GM23338 (cell line): Measurements from ENCODE around the gene AEBP2. TPM values are rescaled to one million over a fixed set of nuclear protein-coding genes. Genes with fewer than 3 reads are reported as not detected.

Experiments used
- ATAC-seq: fragments of 200-7000 bp; cut with Tn5 transposase; 3 replicates; pipeline ENCODE4 v1.9.1; 2020
- DNase-seq: peaks from one replicate; pipeline ENCODE4 v3.0.0-alpha.2; 2015; ENCODE audit warnings: low spot score
- H2AFZ ChIP-seq: fragments of 200-600 bp; sonication (generic); 2 replicates; pipeline ENCODE4 v1.8.0; 2016; ENCODE audit warnings: antibody characterized with exemption, mild to moderate bottlenecking, moderate library complexity
- H3F3A ChIP-seq: fragments of 200-600 bp; sonication (generic); replicated peaks from 2 replicates; pipeline ENCODE4 v1.8.0; 2017; ENCODE audit warnings: antibody characterized with exemption, mixed run types, low read depth
- H3K27ac ChIP-seq: fragments of 200-600 bp; sonication (generic); 2 replicates; pipeline ENCODE4 v1.6.1; 2016; ENCODE audit warnings: low read depth
- H3K27me3 ChIP-seq: fragments of 200-600 bp; sonication (generic); 2 replicates; pipeline ENCODE4 v1.8.0; 2016; ENCODE audit warnings: mild to moderate bottlenecking, mixed run types, moderate library complexity; ENCODE audit not compliant: insufficient read depth
- H3K36me3 ChIP-seq: fragments of 200-600 bp; sonication (generic); 2 replicates; pipeline ENCODE4 v1.8.0; 2016; ENCODE audit warnings: mild to moderate bottlenecking; ENCODE audit not compliant: insufficient read depth
- H3K4me1 ChIP-seq: fragments of 200-600 bp; sonication (generic); 2 replicates; pipeline ENCODE4 v1.8.0; 2016; ENCODE audit warnings: mild to moderate bottlenecking, moderate library complexity; ENCODE audit not compliant: insufficient read depth
- H3K4me2 ChIP-seq: fragments of 200-600 bp; sonication (generic); 2 replicates; pipeline ENCODE4 v1.7.1; 2017; ENCODE audit warnings: mixed run types
- H3K4me3 ChIP-seq: fragments of 200-600 bp; sonication (generic); 2 replicates; pipeline ENCODE4 v1.6.1; 2016; ENCODE audit warnings: mixed run types
- H3K79me2 ChIP-seq: fragments of 200-600 bp; sonication (generic); replicated peaks from 2 replicates; pipeline ENCODE4 v1.8.0; 2017; ENCODE audit warnings: mild to moderate bottlenecking; ENCODE audit not compliant: insufficient read depth
- H3K9me2 ChIP-seq: fragments of 200-600 bp; sonication (generic); 2 replicates; pipeline ENCODE4 v1.8.0; 2017; ENCODE audit not compliant: insufficient read depth
- H4K20me1 ChIP-seq: fragments of 200-600 bp; sonication (generic); replicated peaks from 2 replicates; pipeline ENCODE4 v1.8.0; 2017; ENCODE audit warnings: mild to moderate bottlenecking; ENCODE audit not compliant: insufficient read depth
- H3K27ac Mint-ChIP-seq: 2 replicates; pipeline ENCODE4 v1.8.0; 2020; ENCODE audit warnings: inconsistent platforms, mild to moderate bottlenecking, moderate library complexity, mixed read lengths
- H3K27me3 Mint-ChIP-seq: 3 replicates; pipeline ENCODE4 v1.8.0; 2022; ENCODE audit warnings: low read depth, mild to moderate bottlenecking, moderate library complexity, mixed read lengths, inconsistent platforms; ENCODE audit not compliant: insufficient read depth, poor library complexity
- H3K36me3 Mint-ChIP-seq: 3 replicates; pipeline ENCODE4 v1.8.0; 2021; ENCODE audit warnings: low read depth, mild to moderate bottlenecking, inconsistent platforms, moderate library complexity, mixed read lengths
- H3K4me1 Mint-ChIP-seq: 3 replicates; pipeline ENCODE4 v1.8.0; 2020; ENCODE audit warnings: mild to moderate bottlenecking, inconsistent platforms, mixed read lengths
- H3K4me3 Mint-ChIP-seq: 3 replicates; pipeline ENCODE4 v1.8.0; 2021; ENCODE audit warnings: moderate library complexity, mild to moderate bottlenecking, inconsistent platforms, mixed read lengths
- H3K9me3 Mint-ChIP-seq: 3 replicates; pipeline ENCODE4 v1.8.0; 2020; ENCODE audit warnings: moderate library complexity, mild to moderate bottlenecking, inconsistent platforms, mixed read lengths
- CREB1 ChIP-seq: fragments of 250-450 bp; sonication (Bioruptor Pico); IDR thresholded peaks from 2 replicates; pipeline ENCODE4 v1.5.0; 2020; ENCODE audit warnings: low read depth, mild to moderate bottlenecking, moderate library complexity
- CTCF ChIP-seq, 2 experiments: fragments of 200-600 bp in 1 of 2; sonication (generic) in 1 of 2; conservative IDR thresholded peaks; 2 replicates each; pipeline versions ENCODE4 v1.5.1 to v1.6.1; 2016 to 2017; ENCODE audit warnings: antibody characterized with exemption in 2 of 2, low read depth in 2 of 2, mild to moderate bottlenecking in 2 of 2, moderate library complexity in 1 of 2
- ETS1 ChIP-seq: IDR thresholded peaks from 2 replicates; pipeline ENCODE4 v1.6.1; 2016; ENCODE audit warnings: antibody characterized with exemption
- EZH2 ChIP-seq: fragments of 200-600 bp; sonication (generic); IDR thresholded peaks from one replicate; pipeline ENCODE4 v1.8.0; 2017; ENCODE audit warnings: antibody characterized with exemption, mild to moderate bottlenecking, low read depth; ENCODE audit not compliant: unreplicated experiment
- EZH2phosphoT487 ChIP-seq: fragments of 200-600 bp; sonication (generic); IDR thresholded peaks from one replicate; pipeline ENCODE4 v1.8.1; 2018; ENCODE audit warnings: antibody characterized with exemption; ENCODE audit not compliant: unreplicated experiment
- JUNB ChIP-seq: IDR thresholded peaks from one replicate; pipeline ENCODE4 v1.6.1; 2016; ENCODE audit warnings: antibody characterized with exemption; ENCODE audit not compliant: unreplicated experiment
- NANOG ChIP-seq: IDR thresholded peaks from 2 replicates; pipeline ENCODE4 v1.6.1; 2016; ENCODE audit warnings: antibody characterized with exemption, borderline replicate concordance
- POLR2AphosphoS5 ChIP-seq: IDR thresholded peaks from 2 replicates; pipeline ENCODE4 v1.6.1; 2016; ENCODE audit warnings: antibody characterized with exemption, low read depth
- REST ChIP-seq: IDR thresholded peaks from one replicate; pipeline ENCODE4 v1.6.1; 2018; ENCODE audit warnings: antibody characterized with exemption; ENCODE audit not compliant: unreplicated experiment
- STAT1 ChIP-seq: IDR thresholded peaks from one replicate; pipeline ENCODE4 v1.6.1; 2016; ENCODE audit warnings: antibody characterized with exemption; ENCODE audit not compliant: unreplicated experiment
- ZNF114 ChIP-seq: fragments of 250-450 bp; sonication (Bioruptor Pico); IDR thresholded peaks from 2 replicates; pipeline ENCODE4 v1.5.0; 2020; ENCODE audit warnings: mild to moderate bottlenecking, moderate library complexity
- ZNF331 ChIP-seq: fragments of 250-450 bp; sonication (Bioruptor Pico); IDR thresholded peaks from 2 replicates; pipeline ENCODE4 v1.5.0; 2020; ENCODE audit warnings: low read depth, mild to moderate bottlenecking, moderate library complexity
- ZNF462 ChIP-seq: fragments of 250-450 bp; sonication (Bioruptor Pico); IDR thresholded peaks from 2 replicates; pipeline ENCODE4 v1.5.0; 2020; ENCODE audit warnings: mild to moderate bottlenecking, moderate library complexity
- polyA plus RNA-seq: library from polyadenylated mRNA; unstranded; fragments of >200 nt; fragmentation: Nextera tagmentation; extraction: Ambion mirVana; gene quantifications from 2 replicates; pipeline ENCODE4 v1.2.1, GENCODE V29; 2016
- total RNA-seq: library from RNA; depleted of rRNA; stranded (reverse); fragments of >200 nt; shearing (Covaris generic); gene quantifications from 2 replicates; pipeline ENCODE4 v1.2.3, GENCODE V29; 2014

The AEBP2 gene
- total and polyA plus RNA-seq, 2 experiments from 2014 or later, result 39.3 to 48.1 TPM

GRCh38 chr12:19518209-19518608 is 78.9 kb downstream of the AEBP2 start:
- Mint-ChIP-seq H3K36me3 (peaks cover 36% of the 10 kb centered on the region), H3K27me3 (peaks cover 5% of the 10 kb centered on the region), H3K4me1 (peaks cover 32% of the 10 kb centered on the region), H3K4me3 (no peak overlapping the region), H3K27ac (no peak overlapping the region), H3K9me3 (no peaks in the 10 kb centered on the region)
- H3K79me2 ChIP-seq, result peaks cover 16% of the 10 kb centered on the region
- peaks cover 33% of the 10 kb centered on the region for H3K4me1 ChIP-seq
- no peak overlapping the region for H3K27ac ChIP-seq
- no peak overlapping the region for H3K4me3 ChIP-seq
- TF ChIP-seq ZNF114 (no peak), STAT1 (no peak), JUNB (no peak), ZNF462 (CRISPR knock-in tag) (no peak), ETS1 (no peak), CREB1 (no peak), CTCF (conservative IDR thresholded peaks at IDR 0.05; ENCODE audit: low read depth in 2 of 2) (no peak), POLR2AphosphoS5 (no peak), EZH2phosphoT487 (no peak), ZNF331 (CRISPR knock-in tag) (no peak), REST (no peak), EZH2 (no peak), NANOG (no peak)
- H3K27me3 ChIP-seq, result no peaks in the 10 kb centered on the region
- H3K9me2 ChIP-seq, result no peaks in the 10 kb centered on the region
- no peak overlapping the region for H3K4me2 ChIP-seq
- H3K36me3 ChIP-seq, result no peaks in the 10 kb centered on the region; the same call in 1 of the 2 replicates
- no peak overlapping the region for H2AFZ ChIP-seq
- no peak for DNase-seq
- no peaks in the 10 kb centered on the region for H4K20me1 ChIP-seq
- no peak for ATAC-seq
- 0 out of 2 replicates have a peak, but pooled peaks cover 4% of the 10 kb centered on the region for H3F3A ChIP-seq
